Caki2 (cell line): Measurements from ENCODE around the gene CTIF. TPM values are rescaled to one million over a fixed set of nuclear protein-coding genes. Genes with fewer than 3 reads are reported as not detected.

Source experiments
- DNase-seq: peaks from one replicate; pipeline ENCODE4 v3.0.0-alpha.2; 2015; ENCODE audit warnings: low read depth
- in situ Hi-C: cut with HindIII; loops from 2 replicates; pipeline ENCODE4 v1.10.0; 2016; ENCODE audit warnings: low sequenced_read_pairs, low pct_unique_long_range_greater_than_20kb, mixed read lengths
- total RNA-seq: library from RNA; depleted of rRNA; stranded (reverse); fragments of >200 nt; shearing (Covaris generic); gene quantifications from 2 replicates; pipeline ENCODE4 v1.2.3, GENCODE V29; 2014; ENCODE audit warnings: low replicate concordance

CTIF gene
- total RNA-seq, 1 experiment from 2014 or later: 3.7 TPM

- in situ Hi-C loops: no loop called here
- DNase-seq: no peak
Measured at GRCh38 chr18:48813833-48814489, 275.1 kb downstream of the CTIF start.

GRCh38 chr18:48814490-48815178 is 275.8 kb downstream of the CTIF start:
- DNase-seq: no peak
- in situ Hi-C loops: no loop called here

GRCh38 chr18:48815179-48815515 is 276.3 kb downstream of the CTIF start:
- in situ Hi-C loops: no loop called here

GRCh38 chr18:48815581-48816324 is 276.9 kb downstream of the CTIF start:
- no peak for DNase-seq
- in situ Hi-C loops: no loop called here

More at GRCh38 chr18:48815179-48815515, 276.3 kb downstream of the CTIF start:
- no peak for DNase-seq

- in situ Hi-C loops: no loop called here
Measured at GRCh38 chr18:48816554-48816953, 277.7 kb downstream of the CTIF start.

GRCh38 chr18:48817021-48817461 is 278.2 kb downstream of the CTIF start:
- no peak for DNase-seq
- in situ Hi-C loops: no loop called here

More at GRCh38 chr18:48816554-48816953, 277.7 kb downstream of the CTIF start:
- DNase-seq: no peak

GRCh38 chr18:48818329-48819254 is 279.8 kb downstream of the CTIF start:
- in situ Hi-C loops: no loop called here
- no peak for DNase-seq

- in situ Hi-C loops: no loop called here
- DNase-seq: no peak
Measured at GRCh38 chr18:48819276-48819675, 280.4 kb downstream of the CTIF start.

- in situ Hi-C loops: no loop called here
- no peak for DNase-seq
Measured at GRCh38 chr18:48819781-48820482, 281.1 kb downstream of the CTIF start.

GRCh38 chr18:48820483-48821250 is 281.8 kb downstream of the CTIF start:
- no peak for DNase-seq
- in situ Hi-C loops: no loop called here

GRCh38 chr18:48821251-48821590 is 282.4 kb downstream of the CTIF start:
- no peak for DNase-seq
- in situ Hi-C loops: no loop called here

GRCh38 chr18:48821845-48822244 is 283.0 kb downstream of the CTIF start:
- in situ Hi-C loops: no loop called here
- no peak for DNase-seq

- DNase-seq: no peak
- in situ Hi-C loops: no loop called here
Measured at GRCh38 chr18:48824231-48824970, 285.6 kb downstream of the CTIF start.

GRCh38 chr18:48825101-48825745 is 286.4 kb downstream of the CTIF start:
- no peak for DNase-seq
- in situ Hi-C loops: no loop called here

- in situ Hi-C loops: no loop called here
- no peak for DNase-seq
Measured at GRCh38 chr18:48826271-48826670, 287.4 kb downstream of the CTIF start.

GRCh38 chr18:48826806-48827205 is 288.0 kb downstream of the CTIF start:
- in situ Hi-C loops: no loop called here
- DNase-seq: no peak
